Spleen (tissue), 7 donors: ENCODE data around the gene ANKS1B.

Experiments
- CTCF ChIP-seq, 11 experiments: fragments of 200-600 bp in 7 of 11; fragments of 450-650 bp in 4 of 11; sonication (generic) in 4 of 11; IDR thresholded peaks in 8 of 11; conservative IDR thresholded peaks in 3 of 11; 1 replicate in 7 of 11; 2 replicates in 4 of 11; pipeline versions ENCODE4 v1.4.0 to v1.8.0; 2016 to 2021; ENCODE audit warnings: antibody characterized with exemption in 11 of 11, inconsistent platforms in 4 of 11, mild to moderate bottlenecking in 1 of 11
- POLR2AphosphoS5 ChIP-seq, 3 donors: sonication (generic); formaldehyde crosslinking; IDR thresholded peaks; one replicate each; pipeline ENCODE4 v1.5.1; 2017; ENCODE audit warnings: antibody characterized with exemption in 3 of 3
- donor health status: DM: no; HTN: no; CAD: no; lungs with moderate emphysema.
- donor health status: DM: no; HTN: no; CAD: no.
- donor health status: DM: no; HTN: no; CAD: no.

- TF ChIP-seq CTCF (IDR thresholded peaks at IDR 0.05 in 8 of 11, conservative IDR thresholded peaks at IDR 0.05 in 3 of 11): no peak
- no peak for TF ChIP-seq POLR2AphosphoS5 (IDR thresholded peaks at IDR 0.05)
These were observed 219.1 kb downstream of the ANKS1B start for GRCh38 chr12:99765469-99766114.
